GM12878 (cell line): ENCODE results near the gene HSF4. TPM values are rescaled to one million over a fixed set of nuclear protein-coding genes. Genes with fewer than 3 reads are reported as not detected.
A peak's percentile ranks its signal among the peaks of the same experiment; 100 is the strongest.

Experiments
- ATAC-seq: fragments of 200-7000 bp; cut with Tn5 transposase; 3 replicates; pipeline ENCODE4 v1.9.1; 2020; ENCODE audit warnings: mild to moderate bottlenecking, moderate library complexity
- BruUV-seq: library from RNA; stranded (reverse); fragments of 400-500 nt; replicated peaks from 2 replicates; lab custom pipeline; 2021; lab: Mats Ljungman, UMichigan
- CTCF ChIA-PET: fragments of 300-600 bp; sonication (Branson Sonifier 250); formaldehyde crosslinking; extraction: SDS; loops from one replicate; lab custom pipeline; 2021; ENCODE audit warnings: inconsistent platforms; lab: Yijun Ruan, JAX
- POLR2A ChIA-PET: fragments of 350-600 bp; formaldehyde crosslinking; extraction: SDS; loops from one replicate; lab custom pipeline; 2021; ENCODE audit warnings: inconsistent platforms; lab: Charles Lee
- RAD21 ChIA-PET: fragments of 300-600 bp; sonication (Branson Sonifier 250); formaldehyde crosslinking; loops from one replicate; lab custom pipeline; 2023; ENCODE audit warnings: antibody characterized with exemption; ENCODE audit not compliant: unreplicated experiment; lab: Charles Lee
- SMC1A ChIA-PET: fragments of 300-600 bp; sonication (Branson Sonifier 250); formaldehyde crosslinking; loops from one replicate; lab custom pipeline; 2023; ENCODE audit not compliant: unreplicated experiment, uncharacterized antibody; lab: Charles Lee
- DNase-seq: peaks from one replicate; pipeline ENCODE4 v3.0.0-alpha.2; 2011; ENCODE audit warnings: low read depth, low spot score
- FAIRE-seq: peaks from 3 replicates; lab custom pipeline; 2011; peaks lifted over from hg19 to GRCh38; lab: Jason Lieb, UNC
- H2AFZ ChIP-seq: 2 replicates; pipeline ENCODE4 v1.6.0; 2011; ENCODE audit warnings: low read depth, low read length, control low read depth; ENCODE audit not compliant: control insufficient read depth
- H3K27ac ChIP-seq: 2 replicates; pipeline ENCODE4 v1.5.1; 2011; ENCODE audit warnings: control low read depth; ENCODE audit not compliant: control insufficient read depth, insufficient read depth
- H3K27me3 ChIP-seq, 2 experiments: replicated peaks in 1 of 2; 2 replicates each; pipeline versions ENCODE4 v1.6.0 to v1.6.1; 2011; ENCODE audit warnings: low read length in 1 of 2; ENCODE audit not compliant: control insufficient read depth in 2 of 2, insufficient read depth in 2 of 2
- H3K36me3 ChIP-seq, 2 experiments: 2 replicates each; pipeline ENCODE4 v1.5.1; 2011; ENCODE audit warnings: low read length in 1 of 2; ENCODE audit not compliant: control insufficient read depth in 2 of 2, insufficient read depth in 2 of 2
- H3K4me1 ChIP-seq: 2 replicates; pipeline ENCODE4 v1.6.1; 2011; ENCODE audit warnings: mild to moderate bottlenecking, low read length, moderate library complexity, mixed read lengths; ENCODE audit not compliant: control insufficient read depth, insufficient read depth
- H3K4me2 ChIP-seq: 2 replicates; pipeline ENCODE4 v1.6.0; 2011; ENCODE audit warnings: control low read depth; ENCODE audit not compliant: control insufficient read depth, insufficient read depth
- H3K4me3 ChIP-seq: fragments of 200-600 bp; sonication (generic); 2 replicates; pipeline ENCODE4 v1.5.1; 2016
- H3K79me2 ChIP-seq: 2 replicates; pipeline ENCODE4 v1.6.0; 2011; ENCODE audit warnings: low read length; ENCODE audit not compliant: control insufficient read depth, insufficient read depth
- H3K9ac ChIP-seq: 2 replicates; pipeline ENCODE4 v1.8.0; 2011; ENCODE audit warnings: low read length, control low read depth, mixed read lengths; ENCODE audit not compliant: control insufficient read depth, insufficient read depth
- H3K9me3 ChIP-seq: replicated peaks from 3 replicates; pipeline ENCODE4 v1.5.1; 2011; ENCODE audit warnings: mild to moderate bottlenecking, low read length; ENCODE audit not compliant: control insufficient read depth, insufficient read depth
- H4K20me1 ChIP-seq: 2 replicates; pipeline ENCODE4 v1.6.0; 2011; ENCODE audit not compliant: control insufficient read depth, insufficient read depth
- EP300 ChIP-seq, 2 experiments: fragments of 150-350 bp in 1 of 2; IDR thresholded peaks; 2 replicates each; pipeline ENCODE4 v1.6.1; 2011 to 2012; ENCODE audit warnings: low read depth in 2 of 2, low read length in 2 of 2, borderline replicate concordance in 1 of 2, improper control_type of control experiment in 1 of 2, inconsistent platforms in 1 of 2; ENCODE audit not compliant: control insufficient read depth in 1 of 2
- HDGF ChIP-seq: fragments of 450-650 bp; IDR thresholded peaks from 2 replicates; pipeline ENCODE4 v1.6.1; 2016; ENCODE audit warnings: antibody characterized with exemption
- PKNOX1 ChIP-seq: fragments of 450-650 bp; IDR thresholded peaks from 2 replicates; pipeline ENCODE4 v1.6.1; 2016; ENCODE audit warnings: mild to moderate bottlenecking
- RB1 ChIP-seq: fragments of 450-650 bp; formaldehyde crosslinking; IDR thresholded peaks from 2 replicates; pipeline ENCODE4 v1.6.1; 2017; ENCODE audit warnings: mild to moderate bottlenecking, borderline replicate concordance
- SIX5 ChIP-seq: IDR thresholded peaks from 2 replicates; pipeline ENCODE4 v1.6.1; 2011; ENCODE audit warnings: mild to moderate bottlenecking, low read depth, low read length, moderate library complexity; ENCODE audit not compliant: severe bottlenecking
- SMC3 ChIP-seq: IDR thresholded peaks from 2 replicates; pipeline ENCODE4 v1.6.1; 2011; ENCODE audit warnings: low read length, improper control_type of control experiment, borderline replicate concordance
- SREBF2 ChIP-seq: IDR thresholded peaks from 2 replicates; pipeline ENCODE4 v1.6.1; 2012; ENCODE audit warnings: mild to moderate bottlenecking, low read length
- WRNIP1 ChIP-seq: IDR thresholded peaks from 2 replicates; pipeline ENCODE4 v1.6.1; 2011; ENCODE audit warnings: low read depth, low read length, improper control_type of control experiment, borderline replicate concordance
- WGBS: methylation state at CpG from one replicate; pipeline ENCODE4 v1.1.6; 2016; ENCODE audit warnings: low lambda C conversion rate; ENCODE audit not compliant: insufficient replicate concordance, insufficient coverage; ENCODE audit errors: missing lambda C conversion rate; 5-methylcytosine and 5-hydroxymethylcytosine counted together
- in situ Hi-C: fragments of 300-500 bp; cut with MboI; formaldehyde crosslinking; loops from 9 replicates; pipeline ENCODE4 v1.14.3; 2018; ENCODE audit warnings: mixed read lengths
- intact Hi-C: fragments of 100-400 bp; cut with micrococcal nuclease; formaldehyde crosslinking; loops from one replicate; pipeline ENCODE4 v1.14.2; 2022; ENCODE audit not compliant: unreplicated experiment
- polyA plus RNA-seq, 11 experiments: library from polyadenylated mRNA; depleted of rRNA in 4 of 11; unstranded in 6 of 11; stranded (reverse) in 5 of 11; fragments of >200 nt; fragmentation: Nextera tagmentation in 4 of 11; fragmentation: Illumina TruSeq in 1 of 11; extraction: Ambion mirVana in 4 of 11; extraction: Trizol in 1 of 11; gene quantifications; 1 replicate in 1 of 11; 2 replicates in 10 of 11; pipeline versions ENCODE4 v1.2.1 to v1.2.3, GENCODE V29; 2011 to 2016; ENCODE audit warnings: inconsistent platforms in 2 of 11, missing spikeins in 2 of 11, low read depth in 1 of 11
- total RNA-seq, 4 experiments: library from RNA; depleted of rRNA in 3 of 4; stranded (reverse); fragments of >200 nt in 3 of 4; fragmentation: Illumina TruSeq in 1 of 4; extraction: Trizol in 1 of 4; gene quantifications; 2 replicates each; pipeline versions ENCODE4 v1.2.1 to v1.2.3, GENCODE V29; 2013 to 2021

The HSF4 gene
- total and polyA plus RNA-seq, 10 of the 15 experiments (the other 5 are each of a cell fraction or from before 2014, with no cell fraction given): 0.31 to 9.9 (median 2.6) TPM; not detected in 1

GRCh38 chr16:67190448-67191399 lies 26.2 kb downstream of the HSF4 start (continued):
- TF ChIP-seq SMC3 (no peak), PKNOX1 (no peak), WRNIP1 (no peak), SIX5 (no peak), SREBF2 (no peak)

- SMC1A ChIA-PET: interaction anchor here (2.1 kb wide), 1 partner anchor 53 kb away, joined by 9 read pairs; no protein-coding TSS in a partner anchor
- no peak for TF ChIP-seq EP300 (IDR thresholded peaks at IDR 0.05; ENCODE audit: borderline replicate concordance in 1 of 2, control insufficient read depth in 1 of 2, low read depth in 2 of 2, low read length in 2 of 2)
- TF ChIP-seq RB1: no peak
- TF ChIP-seq HDGF: peak; percentile 85
- CTCF ChIA-PET: interaction anchor here (1.6 kb wide), 1 partner anchor 173 kb away, joined by 5 read pairs; no protein-coding TSS in a partner anchor
- Histone ChIP-seq H2AFZ (peak overlapping the region; percentile 45), H3K79me2 (peaks cover 23% of the 10 kb centered on the region), H3K36me3 (peaks cover 9 to 17% of the 10 kb centered on the region in 2 experiments), H3K4me1 (peaks cover 8% of the 10 kb centered on the region), H3K4me2 (peak overlapping the region; percentile 58), H3K27ac (no peak overlapping the region), H3K4me3 (peak overlapping the region; percentile 99; the same call in 1 of the 2 replicates), H3K9me3 (no peaks in the 10 kb centered on the region), H3K9ac (0 out of 2 replicates have a peak overlapping the region, but pooled peaks have one; percentile 3), H3K27me3 (no peaks in the 10 kb centered on the region), H4K20me1 (peaks cover 7% of the 10 kb centered on the region)
- in situ Hi-C loops: no loop called here
- DNase-seq (no peak), FAIRE-seq (no peak), ATAC-seq (no peak; the same call in 2 of the 3 replicates)
- no TSS peak for BruUV-seq
- WGBS: 24% methylated on average over 9 of the region's 9 CpGs
- RAD21 ChIA-PET: interaction anchor here (1.2 to 1.4 kb wide), 2 partner anchors 21 to 53 kb away, joined by 3 to 4 read pairs; partner anchors contain the start of gene NOL3
- POLR2A ChIA-PET: interaction anchor here (0.7 to 4.7 kb wide), 3 partner anchors 35 to 53 kb away, joined by 4 to 22 read pairs (median 4); partner anchors contain the start of gene TMEM208
- intact Hi-C loops: no loop called here
These were observed 27.0 kb downstream of the HSF4 start for GRCh38 chr16:67191411-67191994.
